ENCODE data around the gene CLCN2.

CLCN2 gene

DNA sequence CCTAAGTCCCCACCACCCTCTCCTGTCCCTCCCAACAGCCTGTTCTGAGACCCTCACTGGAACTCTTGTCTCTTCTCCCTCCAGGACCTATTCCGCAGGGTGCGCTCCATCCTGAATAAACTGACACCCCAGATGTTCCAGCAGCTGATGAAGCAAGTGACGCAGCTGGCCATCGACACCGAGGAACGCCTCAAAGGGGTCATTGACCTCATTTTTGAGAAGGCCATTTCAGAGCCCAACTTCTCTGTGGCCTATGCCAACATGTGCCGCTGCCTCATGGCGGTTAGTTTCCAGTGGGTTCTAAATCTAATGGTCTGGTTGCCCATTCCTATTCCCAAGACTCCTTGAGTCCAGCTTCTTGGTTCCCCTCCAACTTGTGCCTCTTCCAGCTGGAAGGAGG lies 37.7 kb downstream of the CLCN2 start:
- no peak for ATAC-seq
- TF ChIP-seq TCF4 (CRISPR knock-in tag; IDR thresholded peaks at IDR 0.05; ENCODE audit: borderline replicate concordance) (no peak), ZFP3 (CRISPR knock-in tag; IDR thresholded peaks at IDR 0.05) (no peak), ZNF70 (CRISPR knock-in tag; IDR thresholded peaks at IDR 0.05) (no peak)
- TF ChIP-seq, protein P1, sequence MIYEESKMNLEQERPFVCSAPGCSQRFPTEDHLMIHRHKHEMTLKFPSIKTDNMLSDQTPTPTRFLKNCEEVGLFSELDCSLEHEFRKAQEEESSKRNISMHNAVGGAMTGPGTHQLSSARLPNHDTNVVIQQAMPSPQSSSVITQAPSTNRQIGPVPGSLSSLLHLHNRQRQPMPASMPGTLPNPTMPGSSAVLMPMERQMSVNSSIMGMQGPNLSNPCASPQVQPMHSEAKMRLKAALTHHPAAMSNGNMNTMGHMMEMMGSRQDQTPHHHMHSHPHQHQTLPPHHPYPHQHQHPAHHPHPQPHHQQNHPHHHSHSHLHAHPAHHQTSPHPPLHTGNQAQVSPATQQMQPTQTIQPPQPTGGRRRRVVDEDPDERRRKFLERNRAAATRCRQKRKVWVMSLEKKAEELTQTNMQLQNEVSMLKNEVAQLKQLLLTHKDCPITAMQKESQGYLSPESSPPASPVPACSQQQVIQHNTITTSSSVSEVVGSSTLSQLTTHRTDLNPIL (CRISPR knock-in tag; IDR thresholded peaks at IDR 0.05; ENCODE audit: low read depth) = no peak

DNA sequence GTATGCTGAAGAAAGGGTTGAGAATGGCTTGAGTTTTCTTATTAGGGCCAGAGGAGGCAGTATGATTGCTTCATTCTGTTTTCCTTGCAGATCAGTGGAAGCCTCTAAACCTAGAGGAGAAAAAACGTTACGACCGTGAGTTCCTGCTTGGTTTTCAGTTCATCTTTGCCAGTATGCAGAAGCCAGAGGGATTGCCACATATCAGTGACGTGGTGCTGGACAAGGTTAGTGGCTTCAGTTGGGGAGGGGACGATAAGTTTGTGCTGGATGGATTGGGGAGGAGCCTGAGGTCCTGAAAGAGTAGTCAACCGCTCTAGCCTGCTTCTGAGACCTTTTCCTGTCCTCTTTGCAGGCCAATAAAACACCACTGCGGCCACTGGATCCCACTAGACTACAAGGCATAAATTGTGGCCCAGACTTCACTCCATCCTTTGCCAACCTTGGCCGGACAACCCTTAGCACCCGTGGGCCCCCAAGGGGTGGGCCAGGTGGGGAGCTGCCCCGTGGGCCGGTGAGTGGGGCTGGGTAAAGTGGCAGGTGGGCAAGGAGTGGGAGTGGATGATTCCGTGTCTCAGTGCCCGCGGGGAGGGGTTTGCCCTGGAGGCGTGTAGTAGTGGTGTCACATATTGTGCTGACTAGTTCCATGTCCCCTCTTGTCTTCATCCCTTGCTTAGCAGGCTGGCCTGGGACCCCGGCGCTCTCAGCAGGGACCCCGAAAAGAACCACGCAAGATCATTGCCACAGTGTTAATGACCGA lies 38.5 kb downstream of the CLCN2 start:
- ATAC-seq = no peak
- TF ChIP-seq, protein P2, sequence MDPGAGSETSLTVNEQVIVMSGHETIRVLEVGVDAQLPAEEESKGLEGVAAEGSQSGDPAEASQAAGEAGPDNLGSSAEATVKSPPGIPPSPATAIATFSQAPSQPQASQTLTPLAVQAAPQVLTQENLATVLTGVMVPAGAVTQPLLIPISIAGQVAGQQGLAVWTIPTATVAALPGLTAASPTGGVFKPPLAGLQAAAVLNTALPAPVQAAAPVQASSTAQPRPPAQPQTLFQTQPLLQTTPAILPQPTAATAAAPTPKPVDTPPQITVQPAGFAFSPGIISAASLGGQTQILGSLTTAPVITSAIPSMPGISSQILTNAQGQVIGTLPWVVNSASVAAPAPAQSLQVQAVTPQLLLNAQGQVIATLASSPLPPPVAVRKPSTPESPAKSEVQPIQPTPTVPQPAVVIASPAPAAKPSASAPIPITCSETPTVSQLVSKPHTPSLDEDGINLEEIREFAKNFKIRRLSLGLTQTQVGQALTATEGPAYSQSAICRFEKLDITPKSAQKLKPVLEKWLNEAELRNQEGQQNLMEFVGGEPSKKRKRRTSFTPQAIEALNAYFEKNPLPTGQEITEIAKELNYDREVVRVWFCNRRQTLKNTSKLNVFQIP (CRISPR knock-in tag; IDR thresholded peaks at IDR 0.05; ENCODE audit: borderline replicate concordance, low read depth) = no peak
- TF ChIP-seq PPARA (CRISPR knock-in tag; IDR thresholded peaks at IDR 0.05; ENCODE audit: borderline replicate concordance) (no peak), ZNF565 (CRISPR knock-in tag; conservative IDR thresholded peaks at IDR 0.05; ENCODE audit: low read depth) (no peak), ISL1 (CRISPR knock-in tag; IDR thresholded peaks at IDR 0.05) (no peak), ARNTL (CRISPR knock-in tag; IDR thresholded peaks at IDR 0.05; ENCODE audit: borderline replicate concordance, low read depth) (no peak), SNAI2 (CRISPR knock-in tag; IDR thresholded peaks at IDR 0.05) (no peak)

DNA sequence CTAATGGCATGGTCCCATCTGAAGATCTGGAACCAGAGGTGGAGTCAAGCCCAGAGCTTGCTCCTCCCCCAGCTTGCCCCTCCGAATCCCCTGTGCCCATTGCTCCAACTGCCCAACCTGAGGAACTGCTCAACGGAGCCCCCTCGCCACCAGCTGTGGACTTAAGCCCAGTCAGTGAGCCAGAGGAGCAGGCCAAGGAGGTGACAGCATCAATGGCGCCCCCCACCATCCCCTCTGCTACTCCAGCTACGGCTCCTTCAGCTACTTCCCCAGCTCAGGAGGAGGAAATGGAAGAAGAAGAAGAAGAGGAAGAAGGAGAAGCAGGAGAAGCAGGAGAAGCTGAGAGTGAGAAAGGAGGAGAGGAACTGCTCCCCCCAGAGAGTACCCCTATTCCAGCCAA lies 39.7 kb downstream of the CLCN2 start:
- TF ChIP-seq ZFP3 (CRISPR knock-in tag; IDR thresholded peaks at IDR 0.05) (no peak), OSR1 (CRISPR knock-in tag; IDR thresholded peaks at IDR 0.05) (no peak), ESRRG (CRISPR knock-in tag; IDR thresholded peaks at IDR 0.05) (no peak), TCF4 (CRISPR knock-in tag; IDR thresholded peaks at IDR 0.05; ENCODE audit: borderline replicate concordance) (no peak), GLIS3 (CRISPR knock-in tag; IDR thresholded peaks at IDR 0.05) (no peak), ARNTL (CRISPR knock-in tag; IDR thresholded peaks at IDR 0.05; ENCODE audit: borderline replicate concordance, low read depth) (no peak), RARB (CRISPR knock-in tag; IDR thresholded peaks at IDR 0.05) (no peak), ZFP30 (CRISPR knock-in tag; IDR thresholded peaks at IDR 0.05) (no peak), PPARA (CRISPR knock-in tag; IDR thresholded peaks at IDR 0.05; ENCODE audit: borderline replicate concordance) (no peak), CSDC2 (CRISPR knock-in tag; IDR thresholded peaks at IDR 0.05) (no peak), TOX (CRISPR knock-in tag; IDR thresholded peaks at IDR 0.05; ENCODE audit: borderline replicate concordance) (no peak), ZC3H10 (CRISPR knock-in tag; IDR thresholded peaks at IDR 0.05) (no peak), BACH2 (CRISPR knock-in tag; IDR thresholded peaks at IDR 0.05; ENCODE audit: borderline replicate concordance) (no peak), ZNF565 (CRISPR knock-in tag; conservative IDR thresholded peaks at IDR 0.05; ENCODE audit: low read depth) (no peak)
- TF ChIP-seq, protein P3, sequence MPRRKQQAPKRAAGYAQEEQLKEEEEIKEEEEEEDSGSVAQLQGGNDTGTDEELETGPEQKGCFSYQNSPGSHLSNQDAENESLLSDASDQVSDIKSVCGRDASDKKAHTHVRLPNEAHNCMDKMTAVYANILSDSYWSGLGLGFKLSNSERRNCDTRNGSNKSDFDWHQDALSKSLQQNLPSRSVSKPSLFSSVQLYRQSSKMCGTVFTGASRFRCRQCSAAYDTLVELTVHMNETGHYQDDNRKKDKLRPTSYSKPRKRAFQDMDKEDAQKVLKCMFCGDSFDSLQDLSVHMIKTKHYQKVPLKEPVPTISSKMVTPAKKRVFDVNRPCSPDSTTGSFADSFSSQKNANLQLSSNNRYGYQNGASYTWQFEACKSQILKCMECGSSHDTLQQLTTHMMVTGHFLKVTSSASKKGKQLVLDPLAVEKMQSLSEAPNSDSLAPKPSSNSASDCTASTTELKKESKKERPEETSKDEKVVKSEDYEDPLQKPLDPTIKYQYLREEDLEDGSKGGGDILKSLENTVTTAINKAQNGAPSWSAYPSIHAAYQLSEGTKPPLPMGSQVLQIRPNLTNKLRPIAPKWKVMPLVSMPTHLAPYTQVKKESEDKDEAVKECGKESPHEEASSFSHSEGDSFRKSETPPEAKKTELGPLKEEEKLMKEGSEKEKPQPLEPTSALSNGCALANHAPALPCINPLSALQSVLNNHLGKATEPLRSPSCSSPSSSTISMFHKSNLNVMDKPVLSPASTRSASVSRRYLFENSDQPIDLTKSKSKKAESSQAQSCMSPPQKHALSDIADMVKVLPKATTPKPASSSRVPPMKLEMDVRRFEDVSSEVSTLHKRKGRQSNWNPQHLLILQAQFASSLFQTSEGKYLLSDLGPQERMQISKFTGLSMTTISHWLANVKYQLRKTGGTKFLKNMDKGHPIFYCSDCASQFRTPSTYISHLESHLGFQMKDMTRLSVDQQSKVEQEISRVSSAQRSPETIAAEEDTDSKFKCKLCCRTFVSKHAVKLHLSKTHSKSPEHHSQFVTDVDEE (CRISPR knock-in tag; IDR thresholded peaks at IDR 0.05) = no peak
- TF ChIP-seq, protein P4, sequence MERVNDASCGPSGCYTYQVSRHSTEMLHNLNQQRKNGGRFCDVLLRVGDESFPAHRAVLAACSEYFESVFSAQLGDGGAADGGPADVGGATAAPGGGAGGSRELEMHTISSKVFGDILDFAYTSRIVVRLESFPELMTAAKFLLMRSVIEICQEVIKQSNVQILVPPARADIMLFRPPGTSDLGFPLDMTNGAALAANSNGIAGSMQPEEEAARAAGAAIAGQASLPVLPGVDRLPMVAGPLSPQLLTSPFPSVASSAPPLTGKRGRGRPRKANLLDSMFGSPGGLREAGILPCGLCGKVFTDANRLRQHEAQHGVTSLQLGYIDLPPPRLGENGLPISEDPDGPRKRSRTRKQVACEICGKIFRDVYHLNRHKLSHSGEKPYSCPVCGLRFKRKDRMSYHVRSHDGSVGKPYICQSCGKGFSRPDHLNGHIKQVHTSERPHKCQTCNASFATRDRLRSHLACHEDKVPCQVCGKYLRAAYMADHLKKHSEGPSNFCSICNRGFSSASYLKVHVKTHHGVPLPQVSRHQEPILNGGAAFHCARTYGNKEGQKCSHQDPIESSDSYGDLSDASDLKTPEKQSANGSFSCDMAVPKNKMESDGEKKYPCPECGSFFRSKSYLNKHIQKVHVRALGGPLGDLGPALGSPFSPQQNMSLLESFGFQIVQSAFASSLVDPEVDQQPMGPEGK (CRISPR knock-in tag; IDR thresholded peaks at IDR 0.05; ENCODE audit: borderline replicate concordance) = no peak
- TF ChIP-seq, protein P2 (CRISPR knock-in tag; IDR thresholded peaks at IDR 0.05; ENCODE audit: borderline replicate concordance, low read depth) = no peak
- TF ChIP-seq, protein P5, sequence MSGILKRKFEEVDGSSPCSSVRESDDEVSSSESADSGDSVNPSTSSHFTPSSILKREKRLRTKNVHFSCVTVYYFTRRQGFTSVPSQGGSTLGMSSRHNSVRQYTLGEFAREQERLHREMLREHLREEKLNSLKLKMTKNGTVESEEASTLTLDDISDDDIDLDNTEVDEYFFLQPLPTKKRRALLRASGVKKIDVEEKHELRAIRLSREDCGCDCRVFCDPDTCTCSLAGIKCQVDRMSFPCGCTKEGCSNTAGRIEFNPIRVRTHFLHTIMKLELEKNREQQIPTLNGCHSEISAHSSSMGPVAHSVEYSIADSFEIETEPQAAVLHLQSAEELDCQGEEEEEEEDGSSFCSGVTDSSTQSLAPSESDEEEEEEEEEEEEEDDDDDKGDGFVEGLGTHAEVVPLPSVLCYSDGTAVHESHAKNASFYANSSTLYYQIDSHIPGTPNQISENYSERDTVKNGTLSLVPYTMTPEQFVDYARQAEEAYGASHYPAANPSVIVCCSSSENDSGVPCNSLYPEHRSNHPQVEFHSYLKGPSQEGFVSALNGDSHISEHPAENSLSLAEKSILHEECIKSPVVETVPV (CRISPR knock-in tag; IDR thresholded peaks at IDR 0.05) = no peak
- ATAC-seq = no peak
